NCI-H226 (cell line): Measurements from ENCODE around the gene FRRS1.
"Not testable (repeated sequence)": the region's sequence is repeated elsewhere in the genome, so short reads cannot be mapped to it uniquely, and the experiment has no call there.

Source experiments
- DNase-seq: peaks from one replicate; pipeline ENCODE4 v3.0.0-alpha.2; 2015

Gene FRRS1

GRCh38 chr1:99766378-99766800 lies at the start of gene FRRS1:
TSS of gene FRRS1 (minus strand) at chr1:99766635. CDS start at chr1:99748768, 17,867 bp downstream.
- peak; percentile 44 for DNase-seq

DNA sequence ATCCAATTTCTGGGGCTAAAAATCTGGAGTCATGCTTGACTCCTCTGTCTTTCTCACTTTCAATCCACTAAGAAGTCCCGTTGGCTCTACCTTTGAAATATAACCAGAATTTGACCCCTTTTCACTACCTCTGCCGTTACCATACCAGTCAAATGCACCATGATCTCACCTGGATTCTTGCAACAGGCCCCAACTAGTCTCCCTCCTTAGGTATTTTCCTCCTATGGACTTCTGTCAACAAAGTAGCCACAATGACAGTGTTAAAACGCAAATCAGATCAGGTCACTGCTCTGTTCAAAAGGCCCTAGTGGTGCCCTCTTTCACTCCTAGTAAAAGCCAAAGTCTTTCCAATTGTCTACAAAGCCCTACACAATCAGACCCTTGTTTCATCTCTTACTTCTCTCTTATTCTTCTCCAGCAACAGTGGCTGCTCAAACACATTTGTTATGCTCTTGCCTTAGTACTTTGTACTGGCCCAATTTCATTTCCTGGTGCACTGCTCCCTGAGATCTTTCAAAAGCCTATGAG lies 48.0 kb upstream of the FRRS1 start:
- no peak for DNase-seq

- DNase-seq, result no peak
These were observed 45.3 kb upstream of the FRRS1 start for GRCh38 chr1:99811747-99812146.

DNA sequence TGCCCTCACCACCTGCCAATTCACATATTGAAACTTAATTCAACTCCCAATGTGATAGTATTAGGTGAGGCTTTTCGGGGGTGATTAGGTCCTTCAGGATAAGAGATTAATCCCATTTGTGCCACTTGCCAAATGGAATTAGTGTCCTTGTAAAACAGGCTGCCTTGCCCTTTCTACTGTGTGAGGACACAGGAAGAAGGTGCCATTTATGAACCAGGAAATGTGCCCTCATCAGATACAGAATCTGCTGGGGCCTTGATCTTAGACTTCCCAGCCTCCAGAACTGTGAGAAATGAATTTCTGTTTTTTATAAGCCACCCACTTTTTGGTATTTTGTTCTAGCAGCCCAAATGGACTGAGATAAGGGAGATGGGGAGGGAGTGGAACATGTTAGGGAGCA lies 44.6 kb upstream of the FRRS1 start:
- no peak for DNase-seq

- DNase-seq, result peak; percentile 85
These were observed 42.1 kb upstream of the FRRS1 start for GRCh38 chr1:99808391-99809115.

GRCh38 chr1:99806882-99807281 lies 40.4 kb upstream of the FRRS1 start:
- DNase-seq, result no peak

- no peak for DNase-seq
These were observed 35.1 kb upstream of the FRRS1 start for GRCh38 chr1:99801584-99801983.

GRCh38 chr1:99793861-99794260 lies 27.4 kb upstream of the FRRS1 start:
- not testable (repeated sequence) for DNase-seq

DNA sequence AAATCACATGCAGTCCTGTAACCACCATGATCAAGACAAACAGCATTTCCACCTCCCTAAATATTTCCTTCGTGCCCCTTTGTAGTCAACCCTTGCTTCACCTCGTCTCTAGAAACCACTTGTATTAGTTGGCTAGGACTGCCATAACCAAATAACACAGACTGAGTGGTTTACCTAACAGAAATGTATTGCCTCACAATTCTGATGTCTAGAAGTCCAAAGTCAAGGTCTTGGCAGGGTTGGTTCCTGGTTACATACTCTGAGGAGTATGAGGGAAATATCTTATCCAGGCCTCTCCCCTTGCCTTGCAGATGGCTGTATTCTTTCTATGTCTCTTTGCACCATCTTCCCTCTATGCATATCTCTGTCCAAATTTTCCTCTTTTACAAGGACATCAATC lies 23.3 kb upstream of the FRRS1 start:
- no peak for DNase-seq

DNA sequence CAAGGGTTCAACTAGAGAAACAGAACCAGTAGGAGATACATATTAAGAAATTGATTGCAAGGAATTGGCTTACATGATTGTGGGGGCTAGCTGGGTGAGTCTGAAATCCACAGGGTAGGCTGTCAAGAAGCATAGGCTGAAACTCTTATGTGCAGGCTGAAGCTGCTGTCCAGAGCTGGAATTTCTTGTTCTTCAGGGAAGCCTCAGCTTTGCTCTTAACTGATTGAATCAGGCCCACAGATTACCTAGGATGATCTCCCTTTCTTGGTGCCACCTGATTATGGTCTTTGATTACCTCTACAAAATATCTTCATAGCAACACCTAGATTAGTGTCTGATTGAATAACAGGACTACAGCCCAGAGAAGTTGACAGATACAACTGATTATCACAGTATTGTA lies 22.5 kb upstream of the FRRS1 start:
- no peak for DNase-seq

GRCh38 chr1:99786751-99787501 lies 20.5 kb upstream of the FRRS1 start:
- DNase-seq, result no peak

GRCh38 chr1:99784809-99785255 lies 18.4 kb upstream of the FRRS1 start:
- DNase-seq, result no peak

DNA sequence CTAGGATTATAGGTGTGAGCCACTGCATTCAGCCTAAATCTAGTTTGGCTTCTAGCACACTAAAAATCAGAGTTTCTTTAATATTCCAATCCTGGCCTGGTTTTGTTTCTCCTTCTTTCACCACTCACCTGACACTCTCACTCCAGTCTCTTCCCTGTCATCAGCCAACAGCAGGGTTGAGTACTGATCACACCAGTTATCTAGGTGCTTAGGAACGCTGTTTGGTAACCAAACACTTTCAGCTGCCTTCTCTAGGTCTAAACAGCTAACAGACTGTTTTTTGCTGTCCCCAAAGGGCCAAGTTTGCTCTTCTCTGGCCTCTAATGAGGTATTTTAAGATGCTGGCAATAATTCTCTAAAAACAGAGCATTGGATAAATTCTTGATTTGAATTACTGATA lies 17.7 kb upstream of the FRRS1 start:
- no peak for DNase-seq

DNA sequence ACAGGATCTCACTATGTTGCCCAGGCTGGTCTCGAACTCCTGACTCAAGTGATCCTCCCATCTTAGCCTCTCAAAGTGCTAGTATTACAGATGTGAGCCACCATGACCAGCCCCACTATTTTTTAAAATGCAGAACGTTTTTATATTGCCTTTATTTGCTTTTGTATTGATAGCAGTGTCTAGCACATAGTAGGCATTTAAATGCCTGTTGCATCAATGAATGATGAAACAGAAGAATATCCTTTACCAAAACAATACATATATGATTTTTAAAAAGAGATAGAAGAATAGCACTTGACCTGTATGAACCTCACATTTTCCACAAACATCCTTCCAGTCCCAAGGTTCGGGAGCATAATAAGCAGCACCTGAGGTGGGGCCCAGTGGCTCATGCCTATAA lies 16.5 kb upstream of the FRRS1 start:
- DNase-seq, result no peak

DNA sequence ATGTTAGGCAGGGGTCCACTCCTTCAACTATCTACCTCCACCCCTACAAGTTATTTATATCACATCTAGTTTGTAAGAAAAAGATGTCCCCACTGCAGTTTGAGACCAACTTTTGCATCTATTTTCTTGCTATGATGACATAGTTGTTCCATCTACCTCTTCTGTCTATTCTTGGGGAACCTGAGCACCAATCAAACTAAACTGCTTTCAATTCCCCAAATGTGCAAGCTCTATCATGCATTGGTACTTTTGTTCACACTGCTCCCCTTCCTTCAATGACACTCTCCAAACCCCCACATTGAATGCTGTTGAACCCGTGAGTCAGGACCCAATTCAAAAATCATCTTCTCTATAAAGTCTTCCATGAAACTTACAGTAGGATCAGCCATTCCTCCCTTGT lies 16.0 kb upstream of the FRRS1 start:
- DNase-seq, result no peak

DNA sequence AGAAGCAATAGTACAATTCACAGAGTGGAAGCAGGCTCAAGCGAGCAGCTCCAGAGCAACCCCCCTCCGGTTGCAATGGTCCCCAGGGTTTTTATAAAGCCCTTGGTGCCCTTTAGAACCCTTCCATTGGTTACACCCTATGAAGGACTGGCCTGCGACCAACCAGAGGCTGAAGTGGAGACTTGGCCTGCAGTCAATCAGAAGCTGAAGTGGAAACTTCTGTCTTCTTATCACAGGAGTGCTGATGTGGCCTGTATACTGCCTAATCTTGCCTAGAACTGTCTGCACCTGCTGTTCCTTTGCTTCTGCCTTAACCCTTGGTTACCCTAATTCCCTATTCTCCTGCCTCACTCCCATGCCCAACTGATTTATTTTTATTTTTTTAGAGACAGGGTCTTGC lies 15.4 kb upstream of the FRRS1 start:
- no peak for DNase-seq

GRCh38 chr1:99777752-99778151 lies 11.3 kb upstream of the FRRS1 start:
- no peak for DNase-seq

GRCh38 chr1:99776120-99776519 lies 9.7 kb upstream of the FRRS1 start:
- no peak for DNase-seq

GRCh38 chr1:99772809-99773208 lies 6.4 kb upstream of the FRRS1 start:
- DNase-seq, result no peak

DNA sequence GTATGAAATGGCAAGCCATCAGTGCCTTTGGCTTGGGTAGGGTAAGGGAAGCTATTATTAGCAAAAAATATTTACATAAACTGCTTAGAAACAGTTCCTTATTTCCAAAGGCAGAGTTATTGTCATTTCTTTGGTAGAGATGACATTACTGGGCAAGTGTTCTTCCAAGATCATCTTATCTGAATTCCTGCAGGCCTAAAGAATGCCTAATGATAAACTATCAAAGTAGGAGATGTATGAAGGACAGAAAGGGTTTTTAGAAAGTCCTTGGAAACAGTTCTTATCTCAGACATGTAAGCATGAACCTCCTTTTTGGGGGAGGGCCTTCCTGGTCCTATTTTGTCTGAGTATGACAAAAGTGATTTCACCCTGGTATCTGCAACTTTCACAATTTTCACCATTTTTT lies 5.1 kb upstream of the FRRS1 start:
- no peak for DNase-seq

DNA sequence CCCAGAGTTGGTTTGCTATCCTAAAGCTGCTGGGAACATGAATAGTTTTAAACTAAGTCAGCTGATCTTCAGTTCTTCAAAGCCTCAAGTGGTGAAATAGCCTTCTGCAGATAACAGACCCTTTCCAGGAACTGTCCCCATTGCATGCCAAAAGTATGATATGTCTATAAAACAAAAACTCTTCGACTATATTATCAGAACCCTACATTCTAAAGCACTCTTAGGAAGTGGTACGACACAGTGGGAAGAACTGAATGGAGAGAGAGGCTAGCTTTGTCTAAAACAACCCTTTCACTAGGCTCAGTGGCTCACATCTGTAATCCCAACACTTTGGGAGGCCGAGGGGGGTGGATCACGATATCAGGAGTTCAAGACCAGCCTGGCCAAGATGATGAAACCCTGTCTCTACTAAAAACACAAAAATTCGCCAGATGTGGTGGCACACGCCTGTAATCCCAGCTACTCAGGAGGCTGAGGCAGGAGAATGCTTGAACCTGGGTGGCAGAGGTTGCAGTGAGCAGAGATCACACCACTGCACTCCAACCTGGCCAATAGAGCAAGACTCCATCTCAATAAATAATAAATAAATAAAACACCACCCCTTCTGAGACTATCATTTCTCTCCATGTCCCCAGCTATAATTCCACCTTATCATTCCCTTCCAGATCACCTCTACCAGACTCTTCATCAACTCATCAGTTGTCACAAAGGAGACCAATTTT lies 2.2 kb upstream of the FRRS1 start:
- peak; percentile 12 for DNase-seq

GRCh38 chr1:99768104-99768503 lies 1.7 kb upstream of the FRRS1 start:
- no peak for DNase-seq

DNA sequence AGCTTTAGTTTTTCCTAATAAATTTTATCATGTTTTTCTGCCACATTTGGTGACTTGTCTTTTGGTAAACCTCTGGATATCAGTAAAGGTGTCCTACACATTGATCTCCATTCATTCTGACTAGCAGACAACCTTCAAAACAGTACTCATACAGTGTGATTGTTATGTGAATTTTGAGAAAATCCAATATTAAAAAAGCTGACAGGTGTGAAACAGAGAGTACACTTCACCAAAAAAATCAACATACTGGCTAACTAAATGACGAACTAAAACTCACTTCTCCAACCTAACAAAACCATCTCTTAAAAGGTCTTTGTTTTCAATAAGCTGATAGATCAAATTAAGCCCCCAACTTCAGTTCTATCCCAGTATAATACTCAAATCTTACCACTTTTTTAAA lies 1.5 kb downstream of the FRRS1 start:
- no peak for DNase-seq

DNA sequence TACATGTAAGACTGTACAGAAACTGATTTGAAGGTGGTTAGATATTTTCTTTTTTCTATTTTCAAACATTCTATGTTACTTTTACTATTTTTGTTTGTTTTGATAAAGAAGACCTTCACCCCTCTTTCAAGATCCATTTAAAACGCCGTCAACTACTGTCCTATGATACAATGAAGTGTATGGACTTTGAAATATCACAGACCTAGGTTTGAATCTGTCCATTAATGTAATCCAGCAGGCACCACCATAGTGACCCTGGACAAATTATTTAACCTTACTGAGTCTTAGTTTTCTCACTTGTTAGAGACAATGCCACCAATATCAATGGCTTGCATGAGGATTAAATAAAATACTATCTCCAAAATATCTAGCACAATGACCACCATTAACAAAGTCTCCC lies 2.0 kb downstream of the FRRS1 start:
- no peak for DNase-seq
